Measurements from ENCODE around the gene GRIPAP1.

- TF ChIP-seq CTCF (IDR thresholded peaks at IDR 0.05) (no peak), POLR2AphosphoS5 (IDR thresholded peaks at IDR 0.05; ENCODE audit: low read depth, low read length) (no peak)
Observed at GRCh38 chrX:48940404-48940955, 61.6 kb downstream of the GRIPAP1 start.
